ENCODE data around the gene FEM1B. TPM values are rescaled to one million over a fixed set of nuclear protein-coding genes. Genes with fewer than 3 reads are reported as not detected.

The FEM1B gene
- total RNA-seq, 1 experiment from 2014 or later = 47.7 TPM

GRCh38 chr15:68300115-68300940, 22.8 kb downstream of the FEM1B start:
- Histone ChIP-seq H3K27me3 (replicated peaks) (no peaks in the 10 kb centered on the region), H3K9me3 (replicated peaks) (no peaks in the 10 kb centered on the region), H3K36me3 (0 out of 2 replicates have a peak, but pooled peaks cover 7% of the 10 kb centered on the region), H3K27ac (no peak overlapping the region), H3K4me3 (no peak overlapping the region), H3K4me1 (replicated peaks) (peaks cover 7% of the 10 kb centered on the region)
- DNase-seq (ENCODE audit: low read depth in 1 of 2, low spot score in 2 of 2) = no peak

GRCh38 chr15:68301301-68301700, 23.8 kb downstream of the FEM1B start:
- Histone ChIP-seq H3K9me3 (replicated peaks) (no peaks in the 10 kb centered on the region), H3K36me3 (0 out of 2 replicates have a peak, but pooled peaks cover 4% of the 10 kb centered on the region), H3K4me1 (replicated peaks) (0 out of 2 replicates have a peak, but pooled peaks cover 4% of the 10 kb centered on the region), H3K4me3 (no peak overlapping the region), H3K27ac (no peak overlapping the region), H3K27me3 (replicated peaks) (no peaks in the 10 kb centered on the region)
- DNase-seq (ENCODE audit: low read depth in 1 of 2, low spot score in 2 of 2) = no peak

GRCh38 chr15:68302729-68303128, 25.2 kb downstream of the FEM1B start:
- 0 out of 2 replicates have a peak, but pooled peaks cover 4% of the 10 kb centered on the region for H3K4me1 ChIP-seq (replicated peaks)
- 0 out of 2 replicates have a peak, but pooled peaks cover 1% of the 10 kb centered on the region for H3K36me3 ChIP-seq
- H3K4me3 ChIP-seq = no peak overlapping the region
- no peaks in the 10 kb centered on the region for H3K9me3 ChIP-seq (replicated peaks)
- DNase-seq (ENCODE audit: low read depth in 1 of 2, low spot score in 2 of 2) = peak in 1 of 2 experiments; percentile 35
- H3K27me3 ChIP-seq (replicated peaks) = no peaks in the 10 kb centered on the region
- no peak overlapping the region for H3K27ac ChIP-seq

GRCh38 chr15:68303134-68303533, 25.6 kb downstream of the FEM1B start:
- no peak overlapping the region for H3K4me3 ChIP-seq
- no peaks in the 10 kb centered on the region for H3K36me3 ChIP-seq
- H3K9me3 ChIP-seq (replicated peaks) = no peaks in the 10 kb centered on the region
- DNase-seq (ENCODE audit: low read depth in 1 of 2, low spot score in 2 of 2) = no peak
- no peak overlapping the region for H3K27ac ChIP-seq
- H3K27me3 ChIP-seq (replicated peaks) = no peaks in the 10 kb centered on the region
- H3K4me1 ChIP-seq (replicated peaks) = 0 out of 2 replicates have a peak, but pooled peaks cover 4% of the 10 kb centered on the region

- DNase-seq (ENCODE audit: low read depth in 1 of 2, low spot score in 2 of 2) = peak in 1 of 2 experiments; percentile 40
- Histone ChIP-seq H3K27ac (no peak overlapping the region), H3K4me1 (replicated peaks) (peaks cover 5% of the 10 kb centered on the region), H3K4me3 (no peak overlapping the region), H3K9me3 (replicated peaks) (no peaks in the 10 kb centered on the region), H3K36me3 (no peaks in the 10 kb centered on the region), H3K27me3 (replicated peaks) (no peaks in the 10 kb centered on the region)
Observed at GRCh38 chr15:68303560-68304436, 26.3 kb downstream of the FEM1B start.

GRCh38 chr15:68304589-68305337, 27.2 kb downstream of the FEM1B start:
- Histone ChIP-seq H3K36me3 (no peaks in the 10 kb centered on the region), H3K4me3 (no peak overlapping the region), H3K9me3 (replicated peaks) (no peaks in the 10 kb centered on the region), H3K4me1 (replicated peaks) (peaks cover 6% of the 10 kb centered on the region), H3K27ac (no peak overlapping the region), H3K27me3 (replicated peaks) (no peaks in the 10 kb centered on the region)
- peak in 1 of 2 experiments; percentile 36 for DNase-seq (ENCODE audit: low read depth in 1 of 2, low spot score in 2 of 2)

GRCh38 chr15:68305420-68305871, 27.9 kb downstream of the FEM1B start:
- DNase-seq (ENCODE audit: low read depth in 1 of 2, low spot score in 2 of 2) = peak in 1 of 2 experiments; percentile 32
- H3K27ac ChIP-seq = no peak overlapping the region
- no peaks in the 10 kb centered on the region for H3K9me3 ChIP-seq (replicated peaks)
- no peak overlapping the region for H3K4me3 ChIP-seq
- H3K27me3 ChIP-seq (replicated peaks) = no peaks in the 10 kb centered on the region
- no peaks in the 10 kb centered on the region for H3K36me3 ChIP-seq
- H3K4me1 ChIP-seq (replicated peaks) = peaks cover 6% of the 10 kb centered on the region

- H3K27ac ChIP-seq = no peak overlapping the region
- no peak for DNase-seq (ENCODE audit: low read depth in 1 of 2, low spot score in 2 of 2)
- no peaks in the 10 kb centered on the region for H3K36me3 ChIP-seq
- H3K27me3 ChIP-seq (replicated peaks) = no peaks in the 10 kb centered on the region
- no peaks in the 10 kb centered on the region for H3K9me3 ChIP-seq (replicated peaks)
- H3K4me3 ChIP-seq = no peak overlapping the region
- H3K4me1 ChIP-seq (replicated peaks) = peaks cover 6% of the 10 kb centered on the region
Observed at GRCh38 chr15:68307131-68307928, 29.8 kb downstream of the FEM1B start.

GRCh38 chr15:68309024-68309423, 31.5 kb downstream of the FEM1B start:
- H3K36me3 ChIP-seq = no peaks in the 10 kb centered on the region
- peak in 1 of 2 experiments; percentile 46 for DNase-seq (ENCODE audit: low read depth in 1 of 2, low spot score in 2 of 2)
- H3K27me3 ChIP-seq (replicated peaks) = no peaks in the 10 kb centered on the region
- H3K27ac ChIP-seq = no peak overlapping the region
- no peaks in the 10 kb centered on the region for H3K9me3 ChIP-seq (replicated peaks)
- H3K4me3 ChIP-seq = no peak overlapping the region
- H3K4me1 ChIP-seq (replicated peaks) = peaks cover 13% of the 10 kb centered on the region

GRCh38 chr15:68310178-68310803, 32.7 kb downstream of the FEM1B start:
- Histone ChIP-seq H3K36me3 (no peaks in the 10 kb centered on the region), H3K27ac (no peak overlapping the region), H3K27me3 (replicated peaks) (no peaks in the 10 kb centered on the region), H3K4me3 (no peak overlapping the region), H3K4me1 (replicated peaks) (peaks cover 13% of the 10 kb centered on the region), H3K9me3 (replicated peaks) (no peaks in the 10 kb centered on the region)
- peak in 1 of 2 experiments; percentile 22 for DNase-seq (ENCODE audit: low read depth in 1 of 2, low spot score in 2 of 2)

GRCh38 chr15:68310804-68311463, 33.4 kb downstream of the FEM1B start:
- no peak overlapping the region for H3K4me3 ChIP-seq

GRCh38 chr15:68311464-68311835, 33.9 kb downstream of the FEM1B start:
- Histone ChIP-seq H3K4me3 (no peak overlapping the region), H3K27ac (no peak overlapping the region), H3K9me3 (replicated peaks) (no peaks in the 10 kb centered on the region), H3K27me3 (replicated peaks) (no peaks in the 10 kb centered on the region), H3K4me1 (replicated peaks) (peaks cover 13% of the 10 kb centered on the region), H3K36me3 (no peaks in the 10 kb centered on the region)
- peak in 1 of 2 experiments; percentile 32 for DNase-seq (ENCODE audit: low read depth in 1 of 2, low spot score in 2 of 2)

More at GRCh38 chr15:68310804-68311463, 33.4 kb downstream of the FEM1B start:
- H3K27me3 ChIP-seq (replicated peaks) = no peaks in the 10 kb centered on the region
- no peaks in the 10 kb centered on the region for H3K36me3 ChIP-seq
- H3K9me3 ChIP-seq (replicated peaks) = no peaks in the 10 kb centered on the region
- H3K27ac ChIP-seq = no peak overlapping the region
- peak in 1 of 2 experiments; percentile 38 for DNase-seq (ENCODE audit: low read depth in 1 of 2, low spot score in 2 of 2)
- H3K4me1 ChIP-seq (replicated peaks) = peaks cover 13% of the 10 kb centered on the region
